GM12878 (cell line): ENCODE data around the gene CCDC187. TPM values are rescaled to one million over a fixed set of nuclear protein-coding genes. Genes with fewer than 3 reads are reported as not detected.

Source experiments
- ATAC-seq: fragments of 200-7000 bp; cut with Tn5 transposase; 3 replicates; pipeline ENCODE4 v1.9.1; 2020; ENCODE audit warnings: mild to moderate bottlenecking, moderate library complexity
- BruUV-seq: library from RNA; stranded (reverse); fragments of 400-500 nt; replicated peaks from 2 replicates; lab custom pipeline; 2021; lab: Mats Ljungman, UMichigan
- CTCF ChIA-PET: fragments of 300-600 bp; sonication (Branson Sonifier 250); formaldehyde crosslinking; extraction: SDS; loops from one replicate; lab custom pipeline; 2021; ENCODE audit warnings: inconsistent platforms; lab: Yijun Ruan, JAX
- POLR2A ChIA-PET: fragments of 350-600 bp; formaldehyde crosslinking; extraction: SDS; loops from one replicate; lab custom pipeline; 2021; ENCODE audit warnings: inconsistent platforms; lab: Charles Lee
- RAD21 ChIA-PET: fragments of 300-600 bp; sonication (Branson Sonifier 250); formaldehyde crosslinking; loops from one replicate; lab custom pipeline; 2023; ENCODE audit warnings: antibody characterized with exemption; ENCODE audit not compliant: unreplicated experiment; lab: Charles Lee
- SMC1A ChIA-PET: fragments of 300-600 bp; sonication (Branson Sonifier 250); formaldehyde crosslinking; loops from one replicate; lab custom pipeline; 2023; ENCODE audit not compliant: unreplicated experiment, uncharacterized antibody; lab: Charles Lee
- DNase-seq: peaks from one replicate; pipeline ENCODE4 v3.0.0-alpha.2; 2011; ENCODE audit warnings: low read depth, low spot score
- FAIRE-seq: peaks from 3 replicates; lab custom pipeline; 2011; peaks lifted over from hg19 to GRCh38; lab: Jason Lieb, UNC
- H2AFZ ChIP-seq: 2 replicates; pipeline ENCODE4 v1.6.0; 2011; ENCODE audit warnings: low read depth, low read length, control low read depth; ENCODE audit not compliant: control insufficient read depth
- H3K27ac ChIP-seq: 2 replicates; pipeline ENCODE4 v1.5.1; 2011; ENCODE audit warnings: control low read depth; ENCODE audit not compliant: control insufficient read depth, insufficient read depth
- H3K27me3 ChIP-seq, 2 experiments: replicated peaks in 1 of 2; 2 replicates each; pipeline versions ENCODE4 v1.6.0 to v1.6.1; 2011; ENCODE audit warnings: low read length in 1 of 2; ENCODE audit not compliant: control insufficient read depth in 2 of 2, insufficient read depth in 2 of 2
- H3K36me3 ChIP-seq, 2 experiments: 2 replicates each; pipeline ENCODE4 v1.5.1; 2011; ENCODE audit warnings: low read length in 1 of 2; ENCODE audit not compliant: control insufficient read depth in 2 of 2, insufficient read depth in 2 of 2
- H3K4me1 ChIP-seq: 2 replicates; pipeline ENCODE4 v1.6.1; 2011; ENCODE audit warnings: mild to moderate bottlenecking, low read length, moderate library complexity, mixed read lengths; ENCODE audit not compliant: control insufficient read depth, insufficient read depth
- H3K4me2 ChIP-seq: 2 replicates; pipeline ENCODE4 v1.6.0; 2011; ENCODE audit warnings: control low read depth; ENCODE audit not compliant: control insufficient read depth, insufficient read depth
- H3K4me3 ChIP-seq: fragments of 200-600 bp; sonication (generic); 2 replicates; pipeline ENCODE4 v1.5.1; 2016
- H3K79me2 ChIP-seq: 2 replicates; pipeline ENCODE4 v1.6.0; 2011; ENCODE audit warnings: low read length; ENCODE audit not compliant: control insufficient read depth, insufficient read depth
- H3K9ac ChIP-seq: 2 replicates; pipeline ENCODE4 v1.8.0; 2011; ENCODE audit warnings: low read length, control low read depth, mixed read lengths; ENCODE audit not compliant: control insufficient read depth, insufficient read depth
- H3K9me3 ChIP-seq: replicated peaks from 3 replicates; pipeline ENCODE4 v1.5.1; 2011; ENCODE audit warnings: mild to moderate bottlenecking, low read length; ENCODE audit not compliant: control insufficient read depth, insufficient read depth
- H4K20me1 ChIP-seq: 2 replicates; pipeline ENCODE4 v1.6.0; 2011; ENCODE audit not compliant: control insufficient read depth, insufficient read depth
- ASH2L ChIP-seq: fragments of 300-600, 200-600 bp; sonication (generic); IDR thresholded peaks from 2 replicates; pipeline ENCODE4 v1.6.1; 2017; ENCODE audit warnings: low read depth, mild to moderate bottlenecking, borderline replicate concordance
- CBFB ChIP-seq: IDR thresholded peaks from 2 replicates; pipeline ENCODE4 v1.6.1; 2016; ENCODE audit warnings: antibody characterized with exemption, low read depth
- IRF4 ChIP-seq: IDR thresholded peaks from 2 replicates; pipeline ENCODE4 v1.6.1; 2011; ENCODE audit warnings: low read depth, low read length
- MEF2A ChIP-seq: IDR thresholded peaks from 2 replicates; pipeline ENCODE4 v1.6.1; 2011; ENCODE audit warnings: low read depth, mild to moderate bottlenecking, low read length, moderate library complexity; ENCODE audit not compliant: insufficient read depth
- MEF2B ChIP-seq: fragments of 450-650 bp; IDR thresholded peaks from 2 replicates; pipeline ENCODE4 v1.6.1; 2018; ENCODE audit warnings: mild to moderate bottlenecking, moderate library complexity; ENCODE audit not compliant: partially characterized antibody, poor library complexity, severe bottlenecking
- NFXL1 ChIP-seq: fragments of 450-650 bp; IDR thresholded peaks from 2 replicates; pipeline ENCODE4 v1.6.1; 2017; ENCODE audit warnings: antibody characterized with exemption, mild to moderate bottlenecking, borderline replicate concordance
- NR2F1 ChIP-seq: fragments of 450-650 bp; conservative IDR thresholded peaks from 2 replicates; pipeline ENCODE4 v1.6.1; 2017; ENCODE audit warnings: mild to moderate bottlenecking
- PAX8 ChIP-seq: fragments of 450-650 bp; IDR thresholded peaks from 2 replicates; pipeline ENCODE4 v1.6.1; 2017; ENCODE audit warnings: mild to moderate bottlenecking, moderate library complexity
- PKNOX1 ChIP-seq: fragments of 450-650 bp; IDR thresholded peaks from 2 replicates; pipeline ENCODE4 v1.6.1; 2016; ENCODE audit warnings: mild to moderate bottlenecking
- POLR2AphosphoS5 ChIP-seq: IDR thresholded peaks from 2 replicates; pipeline ENCODE4 v1.6.1; 2011; ENCODE audit warnings: mild to moderate bottlenecking, low read length, inconsistent platforms
- SIN3A ChIP-seq: IDR thresholded peaks from 2 replicates; pipeline ENCODE4 v1.6.1; 2012; ENCODE audit warnings: low read depth, low read length, improper control_type of control experiment
- SIX5 ChIP-seq: IDR thresholded peaks from 2 replicates; pipeline ENCODE4 v1.6.1; 2011; ENCODE audit warnings: mild to moderate bottlenecking, low read depth, low read length, moderate library complexity; ENCODE audit not compliant: severe bottlenecking
- SUPT20H ChIP-seq: IDR thresholded peaks from 2 replicates; pipeline ENCODE4 v1.6.1; 2011; ENCODE audit warnings: low read depth, mild to moderate bottlenecking, low read length, moderate library complexity, borderline replicate concordance; ENCODE audit not compliant: control insufficient read depth
- TBL1XR1 ChIP-seq: IDR thresholded peaks from 2 replicates; pipeline ENCODE4 v1.6.1; 2012; ENCODE audit warnings: low read depth, low read length, improper control_type of control experiment
- WGBS: methylation state at CpG from one replicate; pipeline ENCODE4 v1.1.6; 2016; ENCODE audit warnings: low lambda C conversion rate; ENCODE audit not compliant: insufficient replicate concordance, insufficient coverage; ENCODE audit errors: missing lambda C conversion rate; 5-methylcytosine and 5-hydroxymethylcytosine counted together
- in situ Hi-C: fragments of 300-500 bp; cut with MboI; formaldehyde crosslinking; loops from 9 replicates; pipeline ENCODE4 v1.14.3; 2018; ENCODE audit warnings: mixed read lengths
- intact Hi-C: fragments of 100-400 bp; cut with micrococcal nuclease; formaldehyde crosslinking; loops from one replicate; pipeline ENCODE4 v1.14.2; 2022; ENCODE audit not compliant: unreplicated experiment
- polyA plus RNA-seq, 11 experiments: library from polyadenylated mRNA; depleted of rRNA in 4 of 11; unstranded in 6 of 11; stranded (reverse) in 5 of 11; fragments of >200 nt; fragmentation: Nextera tagmentation in 4 of 11; fragmentation: Illumina TruSeq in 1 of 11; extraction: Ambion mirVana in 4 of 11; extraction: Trizol in 1 of 11; gene quantifications; 1 replicate in 1 of 11; 2 replicates in 10 of 11; pipeline versions ENCODE4 v1.2.1 to v1.2.3, GENCODE V29; 2011 to 2016; ENCODE audit warnings: inconsistent platforms in 2 of 11, missing spikeins in 2 of 11, low read depth in 1 of 11
- total RNA-seq, 4 experiments: library from RNA; depleted of rRNA in 3 of 4; stranded (reverse); fragments of >200 nt in 3 of 4; fragmentation: Illumina TruSeq in 1 of 4; extraction: Trizol in 1 of 4; gene quantifications; 2 replicates each; pipeline versions ENCODE4 v1.2.1 to v1.2.3, GENCODE V29; 2013 to 2021

Gene CCDC187
- total and polyA plus RNA-seq, 10 of the 15 experiments (the other 5 are each of a cell fraction or from before 2014, with no cell fraction given): 0.04 to 0.23 (median 0.04) TPM; not detected in 7

DNA sequence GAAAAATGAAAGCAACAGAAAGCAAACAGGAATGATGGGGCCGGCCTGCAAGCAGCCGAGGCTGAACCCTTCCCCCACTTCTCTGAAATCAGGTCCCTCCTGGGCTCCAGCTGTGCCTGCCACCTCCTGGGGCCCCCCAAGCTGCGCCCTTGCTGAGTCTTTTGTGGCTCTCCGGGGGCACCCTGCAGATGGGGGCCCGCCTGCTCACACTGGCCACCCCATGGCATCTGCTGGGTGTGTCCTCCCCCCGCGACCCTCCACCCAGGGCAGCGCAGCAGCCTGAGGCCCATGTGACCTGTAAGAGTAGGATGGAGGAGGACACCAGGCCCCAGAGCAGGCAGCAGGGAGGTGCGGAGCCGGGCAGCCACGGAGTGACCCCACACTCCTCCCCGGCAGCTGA, 29.2 kb upstream of the CCDC187 start:
- intact Hi-C loops (no loop called here), in situ Hi-C loops (no loop called here)
- ChIA-PET CTCF (no interaction called here), POLR2A (no interaction called here), SMC1A (no interaction called here)
- BruUV-seq: no TSS peak
- H3K36me3 ChIP-seq: no peaks in the 10 kb centered on the region
- FAIRE-seq (no peak), ATAC-seq (no peak), DNase-seq (no peak)
- no peaks in the 10 kb centered on the region for H3K9me3 ChIP-seq
- no peak overlapping the region for H2AFZ ChIP-seq
- no peak overlapping the region for H3K27ac ChIP-seq
- no peak overlapping the region for H3K4me2 ChIP-seq
- 53% methylated on average over 12 of the region's 12 CpGs for WGBS
- H3K27me3 ChIP-seq: peaks cover 3% of the 10 kb centered on the region in 2 experiments; a peak in 3 of 4 replicates
- no peak overlapping the region for H3K9ac ChIP-seq
- H3K4me1 ChIP-seq: no peaks in the 10 kb centered on the region
- H3K4me3 ChIP-seq: no peak overlapping the region
- no peak for TF ChIP-seq MEF2A
- no peak for TF ChIP-seq CBFB
- no peak for TF ChIP-seq SIN3A
- no peak for TF ChIP-seq SUPT20H
- no peak for TF ChIP-seq SIX5
- TF ChIP-seq ASH2L: no peak
- TF ChIP-seq PAX8: no peak
- no peak for TF ChIP-seq IRF4
- TF ChIP-seq, all 136 proteins: peak for 0
- Histone ChIP-seq H4K20me1 (no peaks in the 10 kb centered on the region), H3K79me2 (no peaks in the 10 kb centered on the region)
- RAD21 ChIA-PET: no interaction called here

DNA sequence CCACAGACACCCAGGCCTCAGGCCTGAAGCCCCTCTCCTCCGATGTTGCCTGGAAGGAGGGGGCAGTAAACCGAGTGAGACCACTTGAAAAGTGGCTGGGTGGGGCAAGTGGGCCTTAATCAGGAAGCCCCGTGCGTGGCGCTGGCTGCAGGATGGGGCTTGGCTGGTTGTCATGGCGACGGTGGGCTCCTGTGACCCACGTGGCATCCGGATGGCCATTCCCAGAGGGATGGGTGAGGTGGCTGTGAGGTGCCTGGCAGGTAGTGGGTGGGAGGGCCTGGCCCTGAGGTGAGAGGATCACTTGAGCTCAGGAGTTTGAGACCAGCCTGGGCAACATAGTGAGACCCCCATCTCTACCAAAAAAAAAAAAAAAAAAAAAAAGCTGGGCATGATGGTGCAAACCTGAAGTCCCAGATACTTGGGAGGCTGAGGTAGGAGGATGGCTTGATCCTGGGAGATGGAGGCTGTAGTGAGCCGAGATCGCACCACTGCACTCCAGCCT, 28.6 kb upstream of the CCDC187 start:
- SMC1A ChIA-PET: no interaction called here
- intact Hi-C loops (no loop called here), in situ Hi-C loops (no loop called here)
- POLR2A ChIA-PET: no interaction called here
- Histone ChIP-seq H3K27ac (no peak overlapping the region), H3K27me3 (peaks cover 3 to 4% of the 10 kb centered on the region in 2 experiments; a peak in 3 of 4 replicates), H4K20me1 (no peaks in the 10 kb centered on the region), H3K36me3 (no peaks in the 10 kb centered on the region), H3K4me3 (no peak overlapping the region), H3K79me2 (no peaks in the 10 kb centered on the region), H3K4me2 (no peak overlapping the region), H3K9ac (no peak overlapping the region), H3K4me1 (no peaks in the 10 kb centered on the region), H3K9me3 (no peaks in the 10 kb centered on the region), H2AFZ (no peak overlapping the region)
- CTCF ChIA-PET: no interaction called here
- no peak for ATAC-seq
- WGBS: 47% methylated on average over 11 of the region's 11 CpGs
- FAIRE-seq: no peak
- RAD21 ChIA-PET: no interaction called here
- no peak for DNase-seq
- TF ChIP-seq NR2F1 (no peak), POLR2AphosphoS5 (no peak), TBL1XR1 (no peak), NFXL1 (no peak), PKNOX1 (no peak), MEF2B (no peak)
- no TSS peak for BruUV-seq
